Endothelial cell of umbilical vein (primary cell): Measurements from ENCODE around the gene RASA1. TPM values are rescaled to one million over a fixed set of nuclear protein-coding genes. Genes with fewer than 3 reads are reported as not detected.

Experiments used
- BruUV-seq: library from RNA; stranded (reverse); fragments of 400-500 nt; replicated peaks from 2 replicates; lab custom pipeline; 2021; lab: Mats Ljungman, UMichigan
- CTCF ChIA-PET: fragments of 300-600, 350-600 bp; sonication (Branson Sonifier 250); formaldehyde crosslinking; loops from one replicate; lab custom pipeline; 2021; ENCODE audit warnings: antibody characterized with exemption, inconsistent platforms; lab: Charles Lee
- POLR2A ChIA-PET: fragments of 300-600, 350-600 bp; sonication (Branson Sonifier 250); formaldehyde crosslinking; loops from one replicate; lab custom pipeline; 2021; ENCODE audit warnings: antibody characterized with exemption, inconsistent platforms; lab: Charles Lee
- DNase-seq: peaks from one replicate; pipeline ENCODE4 v3.0.0-alpha.2; 2011; ENCODE audit warnings: low read depth, low spot score
- FAIRE-seq: peaks from 2 replicates; lab custom pipeline; 2011; peaks lifted over from hg19 to GRCh38; lab: Jason Lieb, UNC
- H2AFZ ChIP-seq: 2 replicates; pipeline ENCODE4 v1.6.0; 2012; ENCODE audit warnings: low read depth, low read length, control low read depth, inconsistent platforms
- H3K27ac ChIP-seq: 2 replicates; pipeline ENCODE4 v1.5.1; 2011; ENCODE audit warnings: low read depth, mild to moderate bottlenecking, control low read depth, low read length, moderate library complexity; ENCODE audit not compliant: insufficient read depth
- H3K27me3 ChIP-seq, 2 experiments: 2 replicates each; pipeline versions ENCODE4 v1.6.0 to v1.6.1; 2011; ENCODE audit warnings: low read length in 2 of 2, mixed read lengths in 1 of 2; ENCODE audit not compliant: control insufficient read depth in 2 of 2, insufficient read depth in 2 of 2
- H3K36me3 ChIP-seq, 2 experiments: 2 replicates in 1 of 2; 3 replicates in 1 of 2; pipeline ENCODE4 v1.5.1; 2011; ENCODE audit warnings: low read length in 2 of 2, mild to moderate bottlenecking in 1 of 2, moderate library complexity in 1 of 2; ENCODE audit not compliant: control insufficient read depth in 2 of 2, insufficient read depth in 2 of 2; ENCODE audit errors: extremely low read depth in 1 of 2
- H3K4me1 ChIP-seq: 3 replicates; pipeline ENCODE4 v1.5.1; 2011; ENCODE audit warnings: mild to moderate bottlenecking, low read length; ENCODE audit not compliant: control insufficient read depth, insufficient read depth; ENCODE audit errors: extremely low read depth
- H3K4me2 ChIP-seq: 2 replicates; pipeline ENCODE4 v1.6.1; 2011; ENCODE audit warnings: low read length, control low read depth, mixed read lengths; ENCODE audit not compliant: insufficient read depth
- H3K4me3 ChIP-seq, 3 experiments: fragments of 200-600 bp in 1 of 3; sonication (generic), shearing (Covaris generic) in 1 of 3; replicated peaks in 1 of 3; 2 replicates each; pipeline ENCODE4 v1.5.1; 2011 to 2016; ENCODE audit warnings: control low read depth in 3 of 3, low read length in 3 of 3, mild to moderate bottlenecking in 2 of 3, inconsistent platforms in 1 of 3, low read depth in 1 of 3, moderate library complexity in 1 of 3; ENCODE audit not compliant: insufficient read depth in 1 of 3
- H3K79me2 ChIP-seq: 2 replicates; pipeline ENCODE4 v1.6.0; 2012; ENCODE audit warnings: low read length, inconsistent platforms; ENCODE audit not compliant: control insufficient read depth, insufficient read depth
- H3K9ac ChIP-seq: replicated peaks from 2 replicates; pipeline ENCODE3; 2011; ENCODE audit warnings: low read length, control low read depth; ENCODE audit not compliant: insufficient read depth; ENCODE audit errors: extremely low read depth
- H3K9me1 ChIP-seq: replicated peaks from 3 replicates; pipeline ENCODE4 v1.6.0; 2011; ENCODE audit warnings: mild to moderate bottlenecking, low read length; ENCODE audit not compliant: control insufficient read depth, insufficient read depth; ENCODE audit errors: extremely low read depth
- H3K9me3 ChIP-seq: replicated peaks from 2 replicates; pipeline ENCODE4 v1.5.1; 2012; ENCODE audit warnings: low read length, inconsistent platforms; ENCODE audit not compliant: control insufficient read depth, insufficient read depth
- H4K20me1 ChIP-seq: replicated peaks from 2 replicates; pipeline ENCODE3; 2011; ENCODE audit warnings: mild to moderate bottlenecking, low read length; ENCODE audit not compliant: control insufficient read depth, insufficient read depth; ENCODE audit errors: extremely low read depth
- CTCF ChIP-seq, 2 donors: IDR thresholded peaks; 1 replicate in 1 of 2; 2 replicates in 1 of 2; pipeline ENCODE4 v1.5.1; 2011; ENCODE audit warnings: low read length in 2 of 2, mild to moderate bottlenecking in 2 of 2, moderate library complexity in 2 of 2, control low read depth in 1 of 2, inconsistent platforms in 1 of 2, low read depth in 1 of 2; ENCODE audit not compliant: insufficient read depth in 1 of 2; ENCODE audit errors: extremely low read depth in 1 of 2
- FOS ChIP-seq: IDR thresholded peaks from 2 replicates; pipeline ENCODE4 v1.6.1; 2011; ENCODE audit warnings: mild to moderate bottlenecking, low read length, moderate library complexity, borderline replicate concordance; ENCODE audit not compliant: insufficient read depth
- MYC ChIP-seq: IDR thresholded peaks from one replicate; pipeline ENCODE4 v1.6.1; 2011; ENCODE audit warnings: mild to moderate bottlenecking, low read depth, low read length
- POLR2AphosphoS5 ChIP-seq: IDR thresholded peaks from 2 replicates; pipeline ENCODE4 v1.6.1; 2012; ENCODE audit warnings: low read depth, mild to moderate bottlenecking, control low read depth, low read length, moderate library complexity; ENCODE audit not compliant: insufficient read depth
- dilution Hi-C: fragments of 300-500 bp; cut with MboI; formaldehyde crosslinking; loops from one replicate; pipeline ENCODE4 v1.15.0; 2019; ENCODE audit warnings: low sequenced_read_pairs; ENCODE audit not compliant: extremely low pct_ligation_motif_present
- intact Hi-C: fragments of 100-400 bp; cut with micrococcal nuclease; formaldehyde crosslinking; loops from one replicate; pipeline ENCODE4 v1.10.0; 2022
- polyA plus RNA-seq, 4 experiments: library from polyadenylated mRNA; depleted of rRNA in 3 of 4; stranded (reverse) in 3 of 4; unstranded in 1 of 4; fragments of >200 nt; gene quantifications; 2 replicates each; pipeline versions ENCODE4 v1.2.1 to v1.2.3, GENCODE V29; 2011 to 2012; ENCODE audit warnings: missing spikeins in 1 of 4
- small RNA-seq: library from RNA; depleted of rRNA; stranded (forward); fragments of <200 nt; gene quantifications from one replicate; pipeline ENCODE3, GENCODE V24; 2012; ENCODE audit warnings: low replicate concordance, low read depth; ENCODE audit not compliant: insufficient read depth, insufficient read length
- total RNA-seq: library from RNA; stranded (reverse); gene quantifications from 2 replicates; pipeline ENCODE4 v1.2.3, GENCODE V29; 2021

RASA1 gene
- total and polyA plus RNA-seq, 2 donors (not counting 3 experiments of a cell fraction or from before 2014, with no cell fraction given), result 23.1 to 42.0 TPM

- dilution Hi-C loops (no loop called here), intact Hi-C loops (no loop called here)
- Histone ChIP-seq H3K9me3 (no peaks in the 10 kb centered on the region), H3K9me1 (no peaks in the 10 kb centered on the region), H3K4me1 (no peaks in the 10 kb centered on the region), H3K9ac (no peak overlapping the region), H3K4me3 (no peak overlapping the region), H4K20me1 (no peaks in the 10 kb centered on the region), H3K4me2 (no peak overlapping the region), H2AFZ (no peak overlapping the region), H3K27me3 (no peaks in the 10 kb centered on the region), H3K27ac (no peak overlapping the region), H3K79me2 (no peaks in the 10 kb centered on the region), H3K36me3 (no peaks in the 10 kb centered on the region)
- no peak for TF ChIP-seq POLR2AphosphoS5
- no peak for TF ChIP-seq FOS
- TF ChIP-seq CTCF (IDR thresholded peaks at IDR 0.05; ENCODE audit: extremely low read depth in 1 of 2, insufficient read depth in 1 of 2, low read depth in 1 of 2, low read length in 2 of 2), result no peak
- no peak for DNase-seq
- no peak for FAIRE-seq
- CTCF ChIA-PET, result interaction anchor here (1.6 kb wide), 1 partner anchor 11 kb away, joined by 3 read pairs; no protein-coding TSS in a partner anchor
- no TSS peak for BruUV-seq
- POLR2A ChIA-PET, result no interaction called here
These were observed 170.0 kb downstream of the RASA1 start for GRCh38 chr5:87437724-87438123.

GRCh38 chr5:87438231-87438630 lies 170.5 kb downstream of the RASA1 start:
- H3K4me1 ChIP-seq, result no peaks in the 10 kb centered on the region
- no TSS peak for BruUV-seq
- H3K9me1 ChIP-seq, result no peaks in the 10 kb centered on the region
- H3K27me3 ChIP-seq, result no peaks in the 10 kb centered on the region
- DNase-seq (no peak), FAIRE-seq (no peak)
- no peak overlapping the region for H3K27ac ChIP-seq
- no peak overlapping the region for H2AFZ ChIP-seq
- H3K9ac ChIP-seq, result no peak overlapping the region
- intact Hi-C loops, result no loop called here
- no peaks in the 10 kb centered on the region for H3K9me3 ChIP-seq
- no peaks in the 10 kb centered on the region for H4K20me1 ChIP-seq
- TF ChIP-seq MYC, result no peak
- H3K4me3 ChIP-seq, result no peak overlapping the region
- dilution Hi-C loops, result no loop called here
- POLR2A ChIA-PET, result no interaction called here
- CTCF ChIA-PET, result interaction anchor here (1.6 kb wide), 1 partner anchor 12 kb away, joined by 3 read pairs; no protein-coding TSS in a partner anchor
- no peaks in the 10 kb centered on the region for H3K79me2 ChIP-seq
- H3K4me2 ChIP-seq, result no peak overlapping the region
- no peaks in the 10 kb centered on the region for H3K36me3 ChIP-seq

Small RNA genes lying within 50 kb of the gene (small RNA-seq; reads per million reads assigned to genes)
- gene RN7SL629P (not detected), gene RNU6-606P (not detected), gene RNU6-727P (not detected)

Other genes with a start within 250 kb of the RASA1 start
- gene CCNH, start 145.0 kb downstream of the RASA1 start, total RNA-seq, result 50.6 and 54.1 TPM in 2 replicates
- 22.1 and 47.9 TPM in 2 replicates for gene CCNH, start 145.0 kb downstream of the RASA1 start, polyA plus RNA-seq